HG03442 (cell line): Measurements from ENCODE around the gene JUND.

Experiments used
- ATAC-seq: cut with Tn5 transposase; IDR thresholded peaks from one replicate; pipeline ENCODE4 v1.9.1; 2021; ENCODE audit warnings: mild to moderate bottlenecking, moderate library complexity; ENCODE audit not compliant: unreplicated experiment

Gene JUND

GRCh38 chr19:18271433-18271841 lies 10.0 kb downstream of the JUND start:
- no peak for ATAC-seq

- no peak for ATAC-seq
These were observed 11.1 kb downstream of the JUND start for GRCh38 chr19:18270326-18270725.

- no peak for ATAC-seq
These were observed 12.2 kb downstream of the JUND start for GRCh38 chr19:18269070-18269723.

GRCh38 chr19:18266771-18267686 lies 14.4 kb downstream of the JUND start:
- ATAC-seq, result no peak

- no peak for ATAC-seq
These were observed 15.8 kb downstream of the JUND start for GRCh38 chr19:18265582-18265981.

GRCh38 chr19:18264971-18265540 lies 16.4 kb downstream of the JUND start:
- no peak for ATAC-seq

GRCh38 chr19:18264137-18264854 lies 17.1 kb downstream of the JUND start:
- no peak for ATAC-seq

GRCh38 chr19:18263324-18264136 lies 17.9 kb downstream of the JUND start:
- no peak for ATAC-seq

GRCh38 chr19:18262917-18263316 lies 18.5 kb downstream of the JUND start:
- ATAC-seq, result no peak

GRCh38 chr19:18262144-18262543 lies 19.3 kb downstream of the JUND start:
- ATAC-seq, result no peak

- ATAC-seq, result no peak
These were observed 19.9 kb downstream of the JUND start for GRCh38 chr19:18261474-18261873.

GRCh38 chr19:18259893-18260292 lies 21.5 kb downstream of the JUND start:
- ATAC-seq, result no peak

GRCh38 chr19:18257503-18258470 lies 23.6 kb downstream of the JUND start:
- no peak for ATAC-seq

GRCh38 chr19:18254546-18255503 lies 26.6 kb downstream of the JUND start:
- ATAC-seq, result no peak

GRCh38 chr19:18253716-18254115 lies 27.7 kb downstream of the JUND start:
- ATAC-seq, result no peak

- ATAC-seq, result no peak
These were observed 28.3 kb downstream of the JUND start for GRCh38 chr19:18253130-18253529.

- ATAC-seq, result no peak
These were observed 29.1 kb downstream of the JUND start for GRCh38 chr19:18252370-18252717.
